ENCODE measurements around the gene TOR1AIP1. TPM values are rescaled to one million over a fixed set of nuclear protein-coding genes. Genes with fewer than 3 reads are reported as not detected.

The TOR1AIP1 gene
- total and polyA plus RNA-seq, 7 donors = 15.5 to 59.6 (median 35.1) TPM

- peaks cover 8 to 54% of the 10 kb centered on the region in 2 donors for H3K36me3 ChIP-seq (ENCODE audit: insufficient read depth in 1 of 2, low read depth in 1 of 2)
- intact Hi-C loops (cut with DNase I) = no loop called here
- H3K27ac ChIP-seq = peak overlapping the region; percentile 58
- ATAC-seq (peak; percentile 62 to 85 (median 80)), DNase-seq (no peak)
- H3K9me3 ChIP-seq = no peaks in the 10 kb centered on the region
- peak overlapping the region; percentile 9 for H3K4me3 ChIP-seq
- WGBS, 3 donors = 13 to 35% (median 29%) methylated on average over 1 of the region's 1 CpG
- no peaks in the 10 kb centered on the region for H3K27me3 ChIP-seq (ENCODE audit: insufficient read depth in 3 of 3, low read length in 2 of 3)
- TF ChIP-seq CTCF (IDR thresholded peaks at IDR 0.05) = no peak
- H3K4me1 ChIP-seq = peaks cover 73% of the 10 kb centered on the region
Measured at GRCh38 chr1:179871940-179872339, 10.1 kb upstream of the TOR1AIP1 start.

- intact Hi-C loops (cut with DNase I) = no loop called here
- peaks cover 6 to 48% of the 10 kb centered on the region in 2 donors for H3K36me3 ChIP-seq (ENCODE audit: insufficient read depth in 1 of 2, low read depth in 1 of 2)
- H3K4me3 ChIP-seq = peak overlapping the region; percentile 9
- DNase-seq (no peak), ATAC-seq (no peak)
- peaks cover 68% of the 10 kb centered on the region for H3K4me1 ChIP-seq
- 58 to 73% (median 58%) methylated on average over 5 of the region's 5 CpGs for WGBS, 3 donors
- no peaks in the 10 kb centered on the region for H3K27me3 ChIP-seq (ENCODE audit: insufficient read depth in 3 of 3, low read length in 2 of 3)
- TF ChIP-seq CTCF (IDR thresholded peaks at IDR 0.05) = no peak
- no peaks in the 10 kb centered on the region for H3K9me3 ChIP-seq
- H3K27ac ChIP-seq = peak overlapping the region; percentile 58
Measured at GRCh38 chr1:179872558-179872957, 9.5 kb upstream of the TOR1AIP1 start.

GRCh38 chr1:179873438-179873851 lies 8.6 kb upstream of the TOR1AIP1 start:
- intact Hi-C loops (cut with DNase I) = no loop called here
- Histone ChIP-seq H3K4me1 (peaks cover 69% of the 10 kb centered on the region), H3K27me3 (ENCODE audit: insufficient read depth in 3 of 3, low read length in 2 of 3) (no peaks in the 10 kb centered on the region), H3K9me3 (no peaks in the 10 kb centered on the region), H3K27ac (peak overlapping the region; percentile 8), H3K36me3 (ENCODE audit: insufficient read depth in 1 of 2, low read depth in 1 of 2) (peaks cover 3 to 39% of the 10 kb centered on the region in 2 donors), H3K4me3 (no peak overlapping the region)
- no peak for ATAC-seq
- no peak for TF ChIP-seq CTCF (IDR thresholded peaks at IDR 0.05)
- DNase-seq = no peak
- 89 to 98% (median 89%) methylated on average over 2 of the region's 2 CpGs for WGBS, 3 donors

- DNase-seq (no peak), ATAC-seq (no peak)
- WGBS, 3 donors = 84 to 86% (median 86%) methylated on average over 4 of the region's 4 CpGs
- no peaks in the 10 kb centered on the region for H3K27me3 ChIP-seq (ENCODE audit: insufficient read depth in 3 of 3, low read length in 2 of 3)
- no peak for TF ChIP-seq CTCF (IDR thresholded peaks at IDR 0.05)
- H3K4me3 ChIP-seq = peak overlapping the region; percentile 79
- H3K27ac ChIP-seq = peak overlapping the region; percentile 87
- peaks cover 66% of the 10 kb centered on the region for H3K4me1 ChIP-seq
- intact Hi-C loops (cut with DNase I) = no loop called here
- H3K9me3 ChIP-seq = no peaks in the 10 kb centered on the region
- H3K36me3 ChIP-seq (ENCODE audit: insufficient read depth in 1 of 2, low read depth in 1 of 2) = peaks cover 2 to 24% of the 10 kb centered on the region in 2 donors
Measured at GRCh38 chr1:179875596-179876299, 6.3 kb upstream of the TOR1AIP1 start.
